Retina (tissue), 1 donor: ENCODE measurements around the gene METTL16.
"Not testable (repeated sequence)": the region's sequence is repeated elsewhere in the genome, so short reads cannot be mapped to it uniquely, and the experiment has no call there.

Experiments used
- DNase-seq: peaks from one replicate; pipeline ENCODE4 v3.0.0-alpha.2; 2016

The METTL16 gene

GRCh38 chr17:2445638-2446037, 66.0 kb downstream of the METTL16 start:
- DNase-seq = no peak

DNA sequence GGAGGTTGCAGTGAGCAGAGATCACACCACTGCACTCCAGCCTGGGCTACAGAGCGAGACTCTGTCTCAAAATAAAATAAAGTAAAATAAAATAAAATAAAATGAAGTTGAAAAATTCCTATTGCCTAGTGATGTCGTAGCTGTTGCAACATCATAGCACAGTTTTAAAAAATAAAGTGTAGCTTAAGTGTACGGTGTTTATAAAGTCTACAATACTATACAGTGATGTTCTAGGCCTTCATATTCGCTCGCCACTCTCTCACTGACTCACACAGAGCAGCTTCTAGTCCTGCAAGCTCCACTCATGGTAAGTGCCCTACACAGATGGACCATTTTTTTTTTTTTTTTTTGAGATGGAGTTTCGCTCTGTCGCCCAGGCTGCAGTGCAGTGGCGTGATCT, 67.3 kb downstream of the METTL16 start:
- DNase-seq = no peak

DNA sequence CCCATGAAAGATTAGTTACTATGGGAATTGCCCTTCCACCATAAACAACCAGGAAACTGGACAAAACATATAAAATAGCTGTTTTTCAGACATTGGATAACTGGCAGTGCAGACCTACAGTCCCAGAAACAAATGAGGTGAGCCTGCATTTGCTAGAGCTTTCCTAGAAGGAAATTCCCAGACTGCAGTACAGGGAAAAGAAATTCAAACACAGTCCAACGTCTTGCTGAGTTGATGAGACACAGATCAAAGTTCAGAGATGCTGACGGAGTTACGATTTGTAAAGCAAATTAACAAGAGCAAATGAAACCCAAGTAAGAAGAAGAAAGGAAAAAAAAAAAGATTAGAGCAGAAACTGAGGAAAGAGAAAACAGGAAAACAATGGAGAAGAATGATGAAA, 69.5 kb downstream of the METTL16 start:
- DNase-seq = no peak

- no peak for DNase-seq
Observed at GRCh38 chr17:2440930-2441329, 70.8 kb downstream of the METTL16 start.

GRCh38 chr17:2439997-2440396, 71.7 kb downstream of the METTL16 start:
- not testable (repeated sequence) for DNase-seq

GRCh38 chr17:2438823-2439222, 72.9 kb downstream of the METTL16 start:
- no peak for DNase-seq

- peak; percentile 36 for DNase-seq
Observed at GRCh38 chr17:2436316-2436905, 75.3 kb downstream of the METTL16 start.

DNA sequence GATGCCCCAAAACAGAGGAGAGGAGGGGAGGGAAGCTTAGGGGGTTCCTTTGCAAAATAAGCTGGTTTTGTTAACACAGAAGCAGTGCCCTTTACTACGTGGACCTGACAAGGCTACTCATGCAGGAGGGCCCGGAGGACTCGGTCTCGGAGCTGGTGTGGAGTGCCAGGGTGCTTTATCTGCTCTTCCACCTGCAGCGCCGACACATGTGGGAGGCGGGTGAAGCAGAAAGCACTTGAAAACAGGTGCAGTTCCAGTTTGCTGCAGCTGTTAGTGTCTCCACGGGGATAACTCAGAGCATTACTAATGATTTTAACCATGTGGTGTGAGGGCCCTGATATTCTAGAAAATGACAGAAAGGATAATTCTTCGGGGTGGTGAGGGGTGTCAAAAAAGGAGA, 75.8 kb downstream of the METTL16 start:
- peak; percentile 71 for DNase-seq

- peak; percentile 90 for DNase-seq
Observed at GRCh38 chr17:2435181-2435741, 76.4 kb downstream of the METTL16 start.

DNA sequence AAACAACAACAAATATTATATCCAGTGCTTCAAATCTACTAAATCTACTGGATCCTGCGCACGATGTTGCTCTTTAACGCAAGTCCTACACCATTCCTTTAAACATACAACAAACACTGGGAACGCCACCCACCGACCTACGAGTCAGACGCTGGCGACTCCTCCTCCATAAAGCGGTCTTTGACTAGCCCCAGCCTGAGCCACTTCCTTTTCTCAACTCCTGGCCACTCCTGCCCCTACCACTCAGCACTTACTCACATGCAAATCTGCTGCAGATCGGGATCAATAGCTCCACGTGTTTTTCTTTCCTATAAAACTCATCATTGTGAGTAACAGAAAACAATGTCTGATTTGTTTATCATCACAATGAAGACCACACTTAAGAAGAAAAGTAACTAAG, 78.0 kb downstream of the METTL16 start:
- no peak for DNase-seq

GRCh38 chr17:2427910-2428309, 83.8 kb downstream of the METTL16 start:
- no peak for DNase-seq

DNA sequence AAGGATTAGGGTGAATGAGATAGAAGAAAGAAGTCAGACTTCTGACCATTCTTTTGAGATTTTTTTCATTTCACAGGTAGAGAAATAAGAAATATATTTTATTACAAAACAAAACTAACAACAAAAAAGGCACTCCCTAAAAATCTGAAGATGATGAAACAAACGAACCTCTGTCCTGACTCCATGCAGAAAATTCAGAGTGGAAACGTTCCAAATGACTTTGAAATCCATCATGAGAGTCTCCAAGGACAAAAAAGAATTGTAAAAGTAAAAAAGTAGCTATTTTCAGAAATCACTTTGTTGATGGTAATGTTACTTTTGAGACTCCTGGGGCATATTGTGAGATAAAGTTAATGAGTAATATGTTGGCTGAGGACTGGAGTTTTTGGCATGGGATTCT, 84.5 kb downstream of the METTL16 start:
- DNase-seq = no peak

GRCh38 chr17:2423271-2423670, 88.4 kb downstream of the METTL16 start:
- DNase-seq = peak; percentile 41

- DNase-seq = peak; percentile 49
Observed at GRCh38 chr17:2421315-2422147, 90.2 kb downstream of the METTL16 start.

- DNase-seq = no peak
Observed at GRCh38 chr17:2420176-2420575, 91.5 kb downstream of the METTL16 start.

DNA sequence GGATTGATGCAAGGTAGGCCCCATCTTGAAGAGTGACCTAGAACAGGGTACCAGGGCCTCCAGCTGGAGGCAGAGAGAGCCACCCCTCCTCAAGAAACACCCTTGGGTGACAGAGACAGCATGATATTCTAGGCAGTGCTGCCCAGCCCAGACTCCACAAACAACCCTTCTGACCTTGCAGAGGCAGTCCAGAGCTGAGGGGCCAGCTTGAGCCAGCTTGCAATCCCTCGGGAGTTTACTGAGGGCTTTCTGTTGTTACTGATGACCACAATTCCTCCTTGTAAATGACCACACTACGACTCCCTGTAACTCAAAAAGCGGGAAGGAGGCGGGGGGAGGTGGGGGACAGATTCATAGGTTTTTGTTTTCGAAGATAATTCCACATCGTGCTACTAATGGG, 92.2 kb downstream of the METTL16 start:
- DNase-seq = no peak

GRCh38 chr17:2418572-2418971, 93.1 kb downstream of the METTL16 start:
- no peak for DNase-seq

GRCh38 chr17:2416010-2416734, 95.5 kb downstream of the METTL16 start:
- DNase-seq = peak; percentile 92

GRCh38 chr17:2415081-2415480, 96.6 kb downstream of the METTL16 start:
- no peak for DNase-seq

GRCh38 chr17:2414446-2415064, 97.1 kb downstream of the METTL16 start:
- DNase-seq = no peak

DNA sequence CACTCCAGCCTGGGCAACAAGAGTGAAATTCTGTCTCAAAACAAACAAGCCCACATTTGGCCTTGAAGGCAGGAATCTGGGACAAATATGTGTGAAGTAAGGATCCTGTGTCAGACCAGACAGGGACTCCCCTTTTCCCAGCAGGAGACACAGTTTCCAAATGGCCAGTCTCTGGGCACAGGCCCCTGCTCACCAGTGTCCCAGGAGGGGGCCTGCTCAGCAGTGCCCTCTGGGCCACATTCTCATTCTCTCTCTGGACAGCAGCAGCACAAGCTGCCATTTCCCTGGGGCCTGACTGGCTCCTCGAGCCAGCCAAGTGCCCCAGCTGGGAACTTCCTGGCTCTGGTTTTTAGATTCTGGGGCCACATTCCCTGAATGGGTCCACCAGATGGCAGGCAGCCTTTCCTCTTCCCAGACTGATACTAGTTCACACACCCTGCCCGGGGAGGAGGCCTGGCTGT, 99.1 kb downstream of the METTL16 start:
- DNase-seq = peak; percentile 22

DNA sequence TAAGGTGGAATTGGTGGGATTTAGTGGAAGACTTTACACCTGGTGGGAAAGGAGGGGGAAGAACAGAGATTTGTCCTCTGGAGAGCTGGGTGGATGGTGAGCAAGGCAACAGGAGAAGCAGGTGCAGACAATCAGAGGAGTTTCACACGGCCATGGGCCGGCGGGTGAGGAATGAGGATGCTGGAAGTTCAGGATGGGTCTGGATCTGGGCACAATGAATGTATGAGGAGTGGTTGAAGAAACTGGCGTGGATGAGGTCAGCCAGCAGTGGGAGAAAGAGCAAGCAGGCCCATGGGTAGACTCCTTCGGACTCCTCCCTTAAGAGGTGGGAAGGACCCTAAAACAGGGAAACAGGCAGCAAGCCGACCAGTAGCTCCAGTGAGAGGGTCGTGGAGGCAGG, 100.7 kb downstream of the METTL16 start:
- no peak for DNase-seq
